ENCODE measurements around the gene CIBAR2. TPM values are rescaled to one million over a fixed set of nuclear protein-coding genes. Genes with fewer than 3 reads are reported as not detected.

The CIBAR2 gene
- total RNA-seq, 1 donor from 2014 or later: not detected

GRCh38 chr16:85151603-85152413 lies 39.5 kb upstream of the CIBAR2 start:
- Mint-ChIP-seq H3K9me3 (no peaks in the 10 kb centered on the region), H3K36me3 (ENCODE audit: low read depth) (no peaks in the 10 kb centered on the region), H3K27ac (ENCODE audit: unreplicated experiment) (no peak overlapping the region), H3K4me1 (peaks cover 26% of the 10 kb centered on the region), H3K4me3 (no peak overlapping the region), H3K27me3 (ENCODE audit: low read depth) (peaks cover 5% of the 10 kb centered on the region)
- no peak for DNase-seq (ENCODE audit: low read depth, low spot score)
- no peak for TF ChIP-seq CTCF (conservative IDR thresholded peaks at IDR 0.05)

DNA sequence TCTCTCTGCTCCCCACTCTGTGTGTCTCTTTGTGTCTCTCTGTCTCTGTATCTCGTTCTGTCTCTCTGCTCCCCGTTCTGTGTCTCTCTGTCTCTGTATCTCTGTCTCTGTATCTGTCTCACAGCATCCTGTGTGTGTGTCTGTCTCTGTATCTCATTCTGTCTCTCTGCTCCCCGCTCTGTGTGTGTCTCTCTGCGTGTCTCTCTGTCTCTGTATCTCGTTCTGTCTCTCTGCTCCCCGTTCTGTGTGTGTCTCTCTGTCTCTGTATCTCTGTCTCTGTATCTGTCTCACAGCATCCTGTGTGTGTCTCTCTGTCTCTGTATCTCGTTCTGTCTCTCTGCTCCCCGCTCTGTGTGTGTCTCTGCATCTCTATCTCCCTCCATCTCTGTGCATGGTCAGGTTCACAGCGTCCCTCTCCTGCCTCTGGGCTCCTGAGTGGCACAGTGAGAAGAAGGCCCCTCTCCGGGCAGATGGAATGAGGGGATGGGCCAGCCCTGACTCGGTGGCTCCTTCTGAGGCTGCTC lies 38.9 kb upstream of the CIBAR2 start:
- Mint-ChIP-seq H3K27ac (ENCODE audit: unreplicated experiment) (no peak overlapping the region), H3K4me3 (no peak overlapping the region), H3K36me3 (ENCODE audit: low read depth) (no peaks in the 10 kb centered on the region), H3K4me1 (peaks cover 29% of the 10 kb centered on the region), H3K27me3 (ENCODE audit: low read depth) (peaks cover 3% of the 10 kb centered on the region), H3K9me3 (no peaks in the 10 kb centered on the region)
- TF ChIP-seq CTCF (conservative IDR thresholded peaks at IDR 0.05): no peak
- DNase-seq (ENCODE audit: low read depth, low spot score): no peak

- H3K27me3 Mint-ChIP-seq (ENCODE audit: low read depth): peaks cover 3% of the 10 kb centered on the region
- TF ChIP-seq CTCF (conservative IDR thresholded peaks at IDR 0.05): no peak
- H3K27ac Mint-ChIP-seq (ENCODE audit: unreplicated experiment): no peak overlapping the region
- H3K9me3 Mint-ChIP-seq: no peaks in the 10 kb centered on the region
- H3K4me3 Mint-ChIP-seq: no peak overlapping the region
- H3K36me3 Mint-ChIP-seq (ENCODE audit: low read depth): no peaks in the 10 kb centered on the region
- DNase-seq (ENCODE audit: low read depth, low spot score): no peak
- peaks cover 32% of the 10 kb centered on the region for H3K4me1 Mint-ChIP-seq
These were observed 38.2 kb upstream of the CIBAR2 start for GRCh38 chr16:85150331-85150940.

GRCh38 chr16:85149776-85150175 lies 37.5 kb upstream of the CIBAR2 start:
- H3K27ac Mint-ChIP-seq (ENCODE audit: unreplicated experiment): no peak overlapping the region
- peaks cover 32% of the 10 kb centered on the region for H3K4me1 Mint-ChIP-seq
- H3K9me3 Mint-ChIP-seq: no peaks in the 10 kb centered on the region
- no peaks in the 10 kb centered on the region for H3K36me3 Mint-ChIP-seq (ENCODE audit: low read depth)
- DNase-seq (ENCODE audit: low read depth, low spot score): no peak
- H3K27me3 Mint-ChIP-seq (ENCODE audit: low read depth): peaks cover 3% of the 10 kb centered on the region
- H3K4me3 Mint-ChIP-seq: no peak overlapping the region
- TF ChIP-seq CTCF (conservative IDR thresholded peaks at IDR 0.05): no peak

GRCh38 chr16:85148931-85149330 lies 36.7 kb upstream of the CIBAR2 start:
- no peaks in the 10 kb centered on the region for H3K36me3 Mint-ChIP-seq (ENCODE audit: low read depth)
- no peak for DNase-seq (ENCODE audit: low read depth, low spot score)
- H3K9me3 Mint-ChIP-seq: no peaks in the 10 kb centered on the region
- no peak overlapping the region for H3K27ac Mint-ChIP-seq (ENCODE audit: unreplicated experiment)
- no peak for TF ChIP-seq CTCF (conservative IDR thresholded peaks at IDR 0.05)
- peaks cover 32% of the 10 kb centered on the region for H3K4me1 Mint-ChIP-seq
- H3K4me3 Mint-ChIP-seq: no peak overlapping the region
- peaks cover 3% of the 10 kb centered on the region for H3K27me3 Mint-ChIP-seq (ENCODE audit: low read depth)
